BLaER1 (cell line): ENCODE measurements around the gene ZBTB24.
"Not testable (repeated sequence)": the region's sequence is repeated elsewhere in the genome, so short reads cannot be mapped to it uniquely, and the experiment has no call there.

Source experiments
- H3K27ac ChIP-seq: shearing (Covaris generic); formaldehyde crosslinking; 2 replicates; pipeline ENCODE4 v1.8.1; 2022
- H3K27me3 ChIP-seq: shearing (Covaris generic); formaldehyde crosslinking; 2 replicates; pipeline ENCODE4 v1.8.1; 2022
- H3K36me3 ChIP-seq: shearing (Covaris generic); formaldehyde crosslinking; 2 replicates; pipeline ENCODE4 v1.8.1; 2022
- H3K4me1 ChIP-seq: shearing (Covaris generic); formaldehyde crosslinking; 2 replicates; pipeline ENCODE4 v1.8.1; 2022
- H3K4me2 ChIP-seq: shearing (Covaris generic); formaldehyde crosslinking; 2 replicates; pipeline ENCODE4 v1.8.1; 2022
- H3K4me3 ChIP-seq: shearing (Covaris generic); formaldehyde crosslinking; 2 replicates; pipeline ENCODE4 v1.8.1; 2022
- H3K9ac ChIP-seq: shearing (Covaris generic); formaldehyde crosslinking; 2 replicates; pipeline ENCODE4 v1.8.1; 2022
- H3K9me3 ChIP-seq: shearing (Covaris generic); formaldehyde crosslinking; 2 replicates; pipeline ENCODE4 v1.8.1; 2022
- H4K20me1 ChIP-seq: shearing (Covaris generic); formaldehyde crosslinking; 2 replicates; pipeline ENCODE4 v1.8.1; 2022
- Cebpa-rat ChIP-seq: shearing (Covaris generic); IDR thresholded peaks from 2 replicates; pipeline ENCODE4 v1.8.1; 2022

Gene ZBTB24

GRCh38 chr6:109482905-109483734 lies at the start of gene ZBTB24:
ZBTB24 (minus strand) TSS chr6:109483219; CDS start chr6:109482026, 1,193 bp downstream.
- Histone ChIP-seq H3K27me3 (no peaks in the 10 kb centered on the region), H4K20me1 (peaks cover 42% of the 10 kb centered on the region), H3K9ac (peak within 1 kb of the TSS; percentile 89), H3K36me3 (peaks cover 33% of the 10 kb centered on the region), H3K27ac (peak within 1 kb of the TSS; percentile 90), H3K4me3 (peak within 1 kb of the TSS; percentile 82), H3K4me2 (peak within 1 kb of the TSS; percentile 84), H3K9me3 (no peaks in the 10 kb centered on the region), H3K4me1 (peaks cover 46% of the 10 kb centered on the region)
- no peak for TF ChIP-seq Cebpa-rat

- Histone ChIP-seq H4K20me1 (no peaks in the 10 kb centered on the region), H3K9ac (no peak overlapping the region), H3K4me2 (no peak overlapping the region), H3K27me3 (no peaks in the 10 kb centered on the region), H3K4me3 (no peak overlapping the region), H3K27ac (no peak overlapping the region), H3K9me3 (no peaks in the 10 kb centered on the region), H3K4me1 (no peaks in the 10 kb centered on the region), H3K36me3 (no peaks in the 10 kb centered on the region)
- TF ChIP-seq Cebpa-rat, result no peak
These were observed 48.4 kb upstream of the ZBTB24 start for GRCh38 chr6:109531446-109531845.

DNA sequence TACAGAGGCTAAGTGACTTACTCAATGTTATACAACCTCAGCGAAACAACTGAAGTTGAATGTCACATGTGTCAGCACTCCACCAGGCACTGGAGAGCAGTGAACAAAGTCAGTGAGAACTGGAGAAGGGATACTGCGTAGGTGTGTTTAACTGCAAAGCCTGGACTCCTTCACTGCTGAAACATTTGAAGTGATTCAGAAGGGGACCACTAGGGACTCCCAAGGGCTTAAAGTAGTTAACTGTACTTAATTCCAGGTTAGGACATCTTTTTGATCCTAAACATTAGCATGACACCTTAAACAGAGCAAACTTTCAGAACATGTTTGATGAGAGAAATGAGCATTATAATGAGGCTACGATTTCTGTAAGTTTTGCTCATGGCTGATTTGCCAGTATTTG lies 45.0 kb upstream of the ZBTB24 start:
- no peak overlapping the region for H3K9ac ChIP-seq
- H3K9me3 ChIP-seq, result peaks cover 5% of the 10 kb centered on the region; the same call in 1 of the 2 replicates
- H3K4me3 ChIP-seq, result no peak overlapping the region

DNA sequence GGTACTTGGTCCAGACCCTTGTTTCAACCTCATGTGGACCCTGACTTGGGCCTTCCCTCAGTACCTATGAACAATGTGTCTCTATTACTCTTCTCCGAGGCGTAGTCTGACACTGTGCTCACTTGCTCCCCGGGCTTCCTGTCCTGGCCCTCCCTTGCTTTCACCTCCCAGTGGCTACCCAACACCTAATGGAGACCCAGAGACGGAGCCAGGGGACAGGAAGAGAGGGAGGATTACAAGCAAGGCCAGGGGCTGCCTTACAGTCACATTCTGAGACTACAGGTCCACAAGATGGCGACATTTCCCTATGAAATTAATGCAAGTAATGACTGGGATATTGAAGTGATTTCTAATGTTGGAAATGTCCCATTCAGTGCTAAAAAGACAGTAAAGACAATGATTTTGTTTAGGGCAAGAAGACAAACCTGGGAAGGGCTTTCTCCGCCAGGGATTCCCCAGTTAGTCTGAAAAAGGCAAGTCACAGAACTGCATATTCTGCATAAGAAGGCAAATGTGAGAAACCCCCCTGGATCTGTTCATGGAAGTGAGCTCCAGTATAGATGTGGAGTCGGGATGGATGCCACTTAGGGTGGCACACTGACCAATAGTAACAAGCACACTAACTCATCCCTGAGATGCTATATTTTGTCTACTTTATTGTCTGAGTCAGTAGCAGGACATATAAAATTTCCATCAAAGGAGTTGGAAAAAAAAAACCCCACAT lies 44.0 kb upstream of the ZBTB24 start:
- Histone ChIP-seq H3K27me3 (no peaks in the 10 kb centered on the region), H4K20me1 (no peaks in the 10 kb centered on the region), H3K27ac (0 out of 2 replicates have a peak overlapping the region, but pooled peaks have one; percentile 4), H3K36me3 (no peaks in the 10 kb centered on the region), H3K9me3 (peaks cover 5% of the 10 kb centered on the region; the same call in 1 of the 2 replicates), H3K9ac (0 out of 2 replicates have a peak overlapping the region, but pooled peaks have one; percentile 1), H3K4me3 (no peak overlapping the region), H3K4me1 (no peaks in the 10 kb centered on the region), H3K4me2 (no peak overlapping the region)
- TF ChIP-seq Cebpa-rat, result no peak

More for the DNA sequence above, 45.0 kb upstream of the ZBTB24 start:
- no peaks in the 10 kb centered on the region for H3K27me3 ChIP-seq
- no peaks in the 10 kb centered on the region for H4K20me1 ChIP-seq
- H3K4me2 ChIP-seq, result no peak overlapping the region
- no peak overlapping the region for H3K27ac ChIP-seq
- no peak for TF ChIP-seq Cebpa-rat
- H3K36me3 ChIP-seq, result no peaks in the 10 kb centered on the region
- no peaks in the 10 kb centered on the region for H3K4me1 ChIP-seq

DNA sequence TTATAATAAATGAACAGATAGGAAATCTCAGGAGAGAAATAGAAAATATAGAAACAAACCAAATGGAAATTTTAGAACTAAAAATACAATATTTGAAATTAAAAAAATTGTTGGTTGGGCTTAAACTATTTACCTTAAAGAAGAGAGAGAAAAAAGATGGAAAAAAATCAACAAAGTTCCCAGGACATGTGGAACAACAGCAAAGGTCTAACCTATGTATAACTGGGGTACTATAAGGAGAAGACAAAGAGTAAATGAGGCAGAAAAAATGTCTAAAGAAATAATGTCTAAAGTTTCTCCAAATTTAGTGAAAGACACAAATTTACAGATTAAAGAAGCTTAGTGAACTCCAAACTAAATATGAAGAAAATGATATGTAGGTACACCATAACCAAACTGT lies 41.1 kb upstream of the ZBTB24 start:
- Histone ChIP-seq H3K9ac (no peak overlapping the region), H4K20me1 (no peaks in the 10 kb centered on the region), H3K9me3 (peaks cover 18% of the 10 kb centered on the region), H3K27me3 (no peaks in the 10 kb centered on the region), H3K4me1 (no peaks in the 10 kb centered on the region), H3K36me3 (no peaks in the 10 kb centered on the region), H3K27ac (no peak overlapping the region), H3K4me3 (no peak overlapping the region), H3K4me2 (no peak overlapping the region)
- TF ChIP-seq Cebpa-rat, result no peak

DNA sequence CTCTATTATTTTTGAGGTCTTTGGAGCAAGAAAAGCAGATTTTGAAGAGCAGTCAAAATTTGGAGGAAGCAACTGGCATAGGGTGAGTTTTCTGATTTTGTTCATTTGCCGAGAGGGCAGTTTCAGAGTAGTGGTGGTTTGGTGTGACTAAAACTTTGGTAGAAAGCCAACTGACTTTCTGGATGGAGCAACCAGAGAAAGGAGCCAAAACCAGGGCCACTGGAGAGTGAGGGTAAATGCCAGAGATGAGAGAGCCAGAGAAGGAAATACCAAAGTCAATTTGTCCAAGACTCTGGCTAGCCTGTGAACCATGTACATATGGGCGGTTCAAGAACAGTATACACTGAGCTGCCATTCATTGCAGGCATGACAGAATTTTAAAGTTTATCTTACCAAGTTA lies 40.5 kb upstream of the ZBTB24 start:
- H3K9ac ChIP-seq, result no peak overlapping the region
- H3K36me3 ChIP-seq, result no peaks in the 10 kb centered on the region
- H3K4me2 ChIP-seq, result no peak overlapping the region
- H4K20me1 ChIP-seq, result no peaks in the 10 kb centered on the region
- H3K27me3 ChIP-seq, result no peaks in the 10 kb centered on the region
- peaks cover 19% of the 10 kb centered on the region for H3K9me3 ChIP-seq
- H3K27ac ChIP-seq, result no peak overlapping the region
- no peak overlapping the region for H3K4me3 ChIP-seq
- H3K4me1 ChIP-seq, result no peaks in the 10 kb centered on the region
- no peak for TF ChIP-seq Cebpa-rat

- TF ChIP-seq Cebpa-rat, result no peak
- peaks cover 19% of the 10 kb centered on the region for H3K9me3 ChIP-seq
- H3K4me2 ChIP-seq, result no peak overlapping the region
- H3K27me3 ChIP-seq, result no peaks in the 10 kb centered on the region
- no peak overlapping the region for H3K4me3 ChIP-seq
- H3K9ac ChIP-seq, result no peak overlapping the region
- no peak overlapping the region for H3K27ac ChIP-seq
- peaks cover 20% of the 10 kb centered on the region for H3K4me1 ChIP-seq
- H3K36me3 ChIP-seq, result no peaks in the 10 kb centered on the region
- no peaks in the 10 kb centered on the region for H4K20me1 ChIP-seq
These were observed 38.1 kb upstream of the ZBTB24 start for GRCh38 chr6:109521080-109521479.

DNA sequence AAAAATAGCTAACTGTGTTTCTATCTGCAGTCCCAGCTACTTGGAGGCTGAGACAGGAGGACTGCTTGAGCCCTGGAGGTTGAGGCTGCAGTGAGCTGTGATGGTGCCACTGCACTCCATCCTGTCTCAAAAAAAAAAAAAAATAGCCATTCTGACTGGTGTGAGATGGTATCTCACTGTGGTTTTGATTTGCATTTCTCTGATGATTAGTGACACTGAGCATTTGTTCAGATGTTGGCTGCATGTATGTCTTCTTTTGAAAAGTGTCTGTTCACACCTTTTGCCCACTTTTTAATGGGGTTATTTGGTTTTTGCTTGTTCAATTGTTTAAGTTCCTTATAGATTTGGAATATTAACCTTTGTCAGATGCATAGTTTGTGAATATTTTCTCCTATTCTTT lies 36.6 kb upstream of the ZBTB24 start:
- not testable (repeated sequence) for H3K27ac ChIP-seq, H3K4me3 ChIP-seq, H4K20me1 ChIP-seq, H3K27me3 ChIP-seq, H3K36me3 ChIP-seq, H3K4me2 ChIP-seq, H3K9ac ChIP-seq
- Histone ChIP-seq H3K9me3 (peaks cover 19% of the 10 kb centered on the region), H3K4me1 (peaks cover 30% of the 10 kb centered on the region)

DNA sequence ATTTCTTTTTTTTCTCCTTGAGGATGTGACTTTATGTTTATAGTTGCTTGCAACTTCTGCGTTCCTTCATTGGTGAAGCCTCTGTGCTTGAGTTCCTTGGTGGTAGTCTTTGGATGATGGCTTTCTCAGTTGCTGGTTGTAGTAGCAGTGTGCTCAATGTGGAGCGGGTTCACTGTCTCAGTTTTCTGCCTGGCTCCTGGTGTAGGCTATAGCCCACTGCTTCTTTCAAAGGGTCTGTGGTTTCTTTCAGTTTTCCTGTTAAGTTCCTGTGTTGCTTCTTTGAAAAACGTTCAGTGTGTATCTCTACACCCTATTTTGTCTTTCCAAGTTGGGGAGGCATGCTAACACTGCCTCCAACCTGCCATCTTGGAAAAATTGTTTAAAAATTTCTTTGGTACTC lies 33.9 kb upstream of the ZBTB24 start:
- Histone ChIP-seq H3K36me3 (no peaks in the 10 kb centered on the region), H3K9me3 (peaks cover 14% of the 10 kb centered on the region), H3K4me3 (no peak overlapping the region), H3K4me1 (peaks cover 30% of the 10 kb centered on the region), H4K20me1 (no peaks in the 10 kb centered on the region), H3K9ac (no peak overlapping the region), H3K27ac (0 out of 2 replicates have a peak overlapping the region, but pooled peaks have one; percentile 33), H3K27me3 (no peaks in the 10 kb centered on the region), H3K4me2 (peak overlapping the region; percentile 76)
- TF ChIP-seq Cebpa-rat, result no peak
